ENCODE measurements around the gene ORC4.

Gene ORC4

DNA sequence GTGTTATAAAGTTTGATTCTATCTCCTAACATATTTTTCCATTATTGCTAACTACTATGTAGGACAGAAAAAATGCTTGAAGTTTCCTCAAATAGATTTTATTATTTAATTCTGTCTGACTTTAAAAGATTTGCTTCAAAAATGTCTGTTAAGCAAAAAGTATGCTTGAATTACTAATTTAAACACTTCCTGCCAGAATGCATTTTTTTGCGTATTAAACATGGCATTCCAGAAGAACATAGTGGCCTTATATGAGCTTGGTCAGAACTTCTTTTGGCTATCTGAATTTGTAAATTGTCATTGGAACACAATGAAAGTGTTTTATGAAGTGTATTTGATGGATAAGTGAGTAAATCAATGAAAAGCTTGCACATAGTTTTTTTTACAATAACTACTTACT is 38.1 kb upstream of the ORC4 start:
- no peak for TF ChIP-seq YY1 (IDR thresholded peaks at IDR 0.05; ENCODE audit: low read depth)
- no peak for TF ChIP-seq EP300 (IDR thresholded peaks at IDR 0.05; ENCODE audit: borderline replicate concordance)
- TF ChIP-seq, protein P1, sequence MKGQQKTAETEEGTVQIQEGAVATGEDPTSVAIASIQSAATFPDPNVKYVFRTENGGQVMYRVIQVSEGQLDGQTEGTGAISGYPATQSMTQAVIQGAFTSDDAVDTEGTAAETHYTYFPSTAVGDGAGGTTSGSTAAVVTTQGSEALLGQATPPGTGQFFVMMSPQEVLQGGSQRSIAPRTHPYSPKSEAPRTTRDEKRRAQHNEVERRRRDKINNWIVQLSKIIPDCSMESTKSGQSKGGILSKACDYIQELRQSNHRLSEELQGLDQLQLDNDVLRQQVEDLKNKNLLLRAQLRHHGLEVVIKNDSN (IDR thresholded peaks at IDR 0.05): no peak
- no peak for TF ChIP-seq FOXM1 (IDR thresholded peaks at IDR 0.05; ENCODE audit: borderline replicate concordance, low read depth)
- no peak for TF ChIP-seq NFIC (IDR thresholded peaks at IDR 0.05)
- TF ChIP-seq, protein P2, sequence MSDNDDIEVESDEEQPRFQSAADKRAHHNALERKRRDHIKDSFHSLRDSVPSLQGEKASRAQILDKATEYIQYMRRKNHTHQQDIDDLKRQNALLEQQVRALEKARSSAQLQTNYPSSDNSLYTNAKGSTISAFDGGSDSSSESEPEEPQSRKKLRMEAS (IDR thresholded peaks at IDR 0.05): no peak
- no peak for TF ChIP-seq TEAD4 (IDR thresholded peaks at IDR 0.05)
- TF ChIP-seq, protein P3, sequence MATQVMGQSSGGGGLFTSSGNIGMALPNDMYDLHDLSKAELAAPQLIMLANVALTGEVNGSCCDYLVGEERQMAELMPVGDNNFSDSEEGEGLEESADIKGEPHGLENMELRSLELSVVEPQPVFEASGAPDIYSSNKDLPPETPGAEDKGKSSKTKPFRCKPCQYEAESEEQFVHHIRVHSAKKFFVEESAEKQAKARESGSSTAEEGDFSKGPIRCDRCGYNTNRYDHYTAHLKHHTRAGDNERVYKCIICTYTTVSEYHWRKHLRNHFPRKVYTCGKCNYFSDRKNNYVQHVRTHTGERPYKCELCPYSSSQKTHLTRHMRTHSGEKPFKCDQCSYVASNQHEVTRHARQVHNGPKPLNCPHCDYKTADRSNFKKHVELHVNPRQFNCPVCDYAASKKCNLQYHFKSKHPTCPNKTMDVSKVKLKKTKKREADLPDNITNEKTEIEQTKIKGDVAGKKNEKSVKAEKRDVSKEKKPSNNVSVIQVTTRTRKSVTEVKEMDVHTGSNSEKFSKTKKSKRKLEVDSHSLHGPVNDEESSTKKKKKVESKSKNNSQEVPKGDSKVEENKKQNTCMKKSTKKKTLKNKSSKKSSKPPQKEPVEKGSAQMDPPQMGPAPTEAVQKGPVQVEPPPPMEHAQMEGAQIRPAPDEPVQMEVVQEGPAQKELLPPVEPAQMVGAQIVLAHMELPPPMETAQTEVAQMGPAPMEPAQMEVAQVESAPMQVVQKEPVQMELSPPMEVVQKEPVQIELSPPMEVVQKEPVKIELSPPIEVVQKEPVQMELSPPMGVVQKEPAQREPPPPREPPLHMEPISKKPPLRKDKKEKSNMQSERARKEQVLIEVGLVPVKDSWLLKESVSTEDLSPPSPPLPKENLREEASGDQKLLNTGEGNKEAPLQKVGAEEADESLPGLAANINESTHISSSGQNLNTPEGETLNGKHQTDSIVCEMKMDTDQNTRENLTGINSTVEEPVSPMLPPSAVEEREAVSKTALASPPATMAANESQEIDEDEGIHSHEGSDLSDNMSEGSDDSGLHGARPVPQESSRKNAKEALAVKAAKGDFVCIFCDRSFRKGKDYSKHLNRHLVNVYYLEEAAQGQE (IDR thresholded peaks at IDR 0.05; ENCODE audit: low read depth): no peak
- no peak for TF ChIP-seq CEBPB (IDR thresholded peaks at IDR 0.05)
- no peak for TF ChIP-seq EGR1 (IDR thresholded peaks at IDR 0.05)
- TF ChIP-seq ZBTB7A (IDR thresholded peaks at IDR 0.05; ENCODE audit: low read depth): no peak
- no peak for TF ChIP-seq TAF1 (IDR thresholded peaks at IDR 0.05; ENCODE audit: low read depth)
- no peak for TF ChIP-seq TCF12 (IDR thresholded peaks at IDR 0.05; ENCODE audit: low read depth)
- TF ChIP-seq CREB1 (IDR thresholded peaks at IDR 0.05; ENCODE audit: low read depth): no peak

DNA sequence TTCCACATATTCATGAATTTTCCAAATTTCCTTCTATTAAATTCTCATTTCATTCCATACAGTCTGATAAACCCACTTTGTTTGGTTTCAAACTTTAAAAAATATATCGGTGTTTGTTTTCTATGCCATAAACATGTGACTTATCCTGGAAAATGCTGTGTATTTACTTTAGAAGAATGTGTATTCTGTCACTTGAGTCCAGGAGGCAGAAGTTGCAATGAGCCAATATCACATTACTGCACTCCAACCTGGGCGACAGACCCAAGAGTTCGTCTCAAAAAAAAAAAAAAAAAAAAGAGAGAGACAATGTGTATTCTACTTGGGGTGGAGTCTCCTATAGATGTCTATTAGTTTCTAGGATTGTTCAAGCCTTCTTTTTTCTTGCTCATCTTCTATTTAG is 32.1 kb upstream of the ORC4 start:
- TF ChIP-seq NFIC (IDR thresholded peaks at IDR 0.05) (no peak), RAD21 (IDR thresholded peaks at IDR 0.05; ENCODE audit: low read depth) (no peak), CREB1 (IDR thresholded peaks at IDR 0.05; ENCODE audit: low read depth) (no peak), TEAD4 (IDR thresholded peaks at IDR 0.05) (no peak), TCF12 (IDR thresholded peaks at IDR 0.05; ENCODE audit: low read depth) (no peak), YY1 (IDR thresholded peaks at IDR 0.05; ENCODE audit: low read depth) (no peak), CEBPB (IDR thresholded peaks at IDR 0.05) (no peak), FOXM1 (IDR thresholded peaks at IDR 0.05; ENCODE audit: borderline replicate concordance, low read depth) (no peak), EP300 (IDR thresholded peaks at IDR 0.05; ENCODE audit: borderline replicate concordance) (no peak), ZBTB7A (IDR thresholded peaks at IDR 0.05; ENCODE audit: low read depth) (no peak), EGR1 (IDR thresholded peaks at IDR 0.05) (no peak), TAF1 (IDR thresholded peaks at IDR 0.05; ENCODE audit: low read depth) (no peak)
- TF ChIP-seq, protein P1 (IDR thresholded peaks at IDR 0.05): no peak
- TF ChIP-seq, protein P2 (IDR thresholded peaks at IDR 0.05): no peak
- TF ChIP-seq, protein P3 (IDR thresholded peaks at IDR 0.05; ENCODE audit: low read depth): no peak

GRCh38 chr2:148049284-148049683 is 28.7 kb upstream of the ORC4 start:
- TF ChIP-seq TAF1 (IDR thresholded peaks at IDR 0.05; ENCODE audit: low read depth) (no peak), ZBTB7A (IDR thresholded peaks at IDR 0.05; ENCODE audit: low read depth) (no peak), RAD21 (IDR thresholded peaks at IDR 0.05; ENCODE audit: low read depth) (no peak), EP300 (IDR thresholded peaks at IDR 0.05; ENCODE audit: borderline replicate concordance) (no peak), CREB1 (IDR thresholded peaks at IDR 0.05; ENCODE audit: low read depth) (no peak), CEBPB (IDR thresholded peaks at IDR 0.05) (no peak), NFIC (IDR thresholded peaks at IDR 0.05) (no peak), EGR1 (IDR thresholded peaks at IDR 0.05) (no peak), TCF12 (IDR thresholded peaks at IDR 0.05; ENCODE audit: low read depth) (no peak), TEAD4 (IDR thresholded peaks at IDR 0.05) (no peak)
- TF ChIP-seq, protein P3 (IDR thresholded peaks at IDR 0.05; ENCODE audit: low read depth): no peak

- TF ChIP-seq CREB1 (IDR thresholded peaks at IDR 0.05; ENCODE audit: low read depth): no peak
- TF ChIP-seq EGR1 (IDR thresholded peaks at IDR 0.05): no peak
- no peak for TF ChIP-seq RAD21 (IDR thresholded peaks at IDR 0.05; ENCODE audit: low read depth)
- TF ChIP-seq YY1 (IDR thresholded peaks at IDR 0.05; ENCODE audit: low read depth): no peak
- TF ChIP-seq ZBTB7A (IDR thresholded peaks at IDR 0.05; ENCODE audit: low read depth): no peak
- TF ChIP-seq NFIC (IDR thresholded peaks at IDR 0.05): no peak
- no peak for TF ChIP-seq EP300 (IDR thresholded peaks at IDR 0.05; ENCODE audit: borderline replicate concordance)
- no peak for TF ChIP-seq CEBPB (IDR thresholded peaks at IDR 0.05)
- TF ChIP-seq, protein P2 (IDR thresholded peaks at IDR 0.05): no peak
- no peak for TF ChIP-seq TAF1 (IDR thresholded peaks at IDR 0.05; ENCODE audit: low read depth)
These were observed 28.1 kb upstream of the ORC4 start for GRCh38 chr2:148048475-148049221.
